ENCODE measurements around the gene BMP15.

BMP15 gene

DNA sequence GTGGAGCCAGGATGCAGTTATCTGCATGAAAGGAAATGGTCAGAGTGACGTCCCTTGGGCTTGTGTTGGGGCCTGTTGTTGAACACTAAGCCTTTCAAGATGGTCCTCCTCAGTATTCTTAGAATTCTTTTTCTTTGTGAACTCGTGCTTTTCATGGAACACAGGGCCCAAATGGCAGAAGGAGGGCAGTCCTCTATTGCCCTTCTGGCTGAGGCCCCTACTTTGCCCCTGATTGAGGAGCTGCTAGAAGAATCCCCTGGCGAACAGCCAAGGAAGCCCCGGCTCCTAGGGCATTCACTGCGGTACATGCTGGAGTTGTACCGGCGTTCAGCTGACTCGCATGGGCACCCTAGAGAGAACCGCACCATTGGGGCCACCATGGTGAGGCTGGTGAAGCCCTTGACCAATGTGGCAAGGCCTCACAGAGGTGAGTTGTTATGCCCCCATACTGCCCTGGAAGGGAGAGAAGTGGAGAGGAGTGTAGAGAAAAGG, at the start of gene BMP15:
Gene BMP15 (plus strand): TSS at position 51 of the 492 bp plus-strand sequence. CDS start 49 bp downstream, at position 100.
- DNase-seq (ENCODE audit: low read depth), result no peak

- DNase-seq (ENCODE audit: low read depth), result no peak
Observed at GRCh38 chrX:50863471-50863870, 47.1 kb upstream of the BMP15 start.

DNA sequence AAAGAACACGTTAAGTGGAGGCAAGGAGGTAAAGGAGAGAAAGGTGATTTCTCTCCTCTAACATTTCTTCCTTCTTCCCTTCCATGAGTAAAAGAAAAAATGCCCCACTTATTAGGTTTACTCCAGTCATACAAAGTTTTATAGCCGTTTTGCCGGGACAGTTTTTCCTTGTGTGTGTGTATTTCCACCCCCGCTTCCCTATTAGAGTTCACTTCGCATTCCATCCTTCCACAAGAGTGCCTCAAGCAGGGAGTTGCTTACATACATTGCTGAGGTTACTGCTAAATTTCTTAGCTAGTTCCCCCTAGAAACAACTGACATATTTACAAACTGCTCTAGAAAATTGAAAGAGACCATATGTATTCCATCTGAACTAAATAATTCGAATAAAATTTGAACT, 45.2 kb upstream of the BMP15 start:
- no peak for DNase-seq (ENCODE audit: low read depth)

DNA sequence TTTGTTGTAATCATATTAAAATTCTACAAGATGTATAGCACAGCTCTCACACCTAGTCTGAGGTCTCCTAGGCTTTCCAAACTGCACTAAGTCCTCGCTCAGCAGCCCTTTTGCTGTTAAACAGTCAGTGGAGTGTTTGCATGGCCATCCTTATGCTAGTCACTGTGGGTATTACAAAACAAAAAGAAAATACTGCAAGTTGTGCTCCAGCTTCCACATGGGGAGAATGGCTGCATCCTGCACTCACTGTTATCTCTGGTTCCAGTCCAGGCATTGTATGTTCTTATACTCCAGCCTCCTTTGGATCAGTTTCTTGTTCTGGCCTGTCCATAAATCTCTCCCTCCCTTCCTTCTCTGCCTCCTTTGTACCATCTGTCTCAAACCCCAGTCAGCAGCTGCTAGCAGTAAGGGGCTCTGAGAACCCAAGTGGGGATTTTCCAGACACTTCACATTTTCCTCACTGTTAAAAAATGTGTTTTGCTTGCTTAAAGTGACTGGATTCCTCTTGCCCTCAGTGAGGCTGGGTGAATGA, 38.5 kb upstream of the BMP15 start:
- DNase-seq (ENCODE audit: low read depth), result no peak

- DNase-seq (ENCODE audit: low read depth), result no peak
Observed at GRCh38 chrX:50874876-50875275, 35.7 kb upstream of the BMP15 start.

- no peak for DNase-seq (ENCODE audit: low read depth)
Observed at GRCh38 chrX:50876551-50876950, 34.0 kb upstream of the BMP15 start.

DNA sequence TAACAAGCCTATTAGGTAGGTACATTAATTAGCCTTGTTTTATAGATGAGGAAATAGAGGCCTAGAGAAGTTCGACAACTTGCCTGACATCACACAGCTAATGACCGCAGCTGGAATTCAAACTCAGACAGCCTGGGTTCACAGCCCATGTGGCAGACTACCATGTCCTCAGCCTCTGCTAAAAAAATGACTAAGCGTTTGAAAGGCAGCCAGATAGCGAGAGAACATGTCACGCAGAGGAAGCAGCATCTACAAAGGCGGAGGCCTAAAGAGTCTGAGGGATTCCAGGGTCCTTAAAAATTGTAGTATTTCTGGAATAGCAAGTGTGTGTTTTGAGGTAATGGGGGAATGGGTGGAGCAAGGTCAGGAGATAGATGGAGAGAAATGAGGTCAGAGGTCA, 33.2 kb upstream of the BMP15 start:
- peak; percentile 33 for DNase-seq (ENCODE audit: low read depth)

DNA sequence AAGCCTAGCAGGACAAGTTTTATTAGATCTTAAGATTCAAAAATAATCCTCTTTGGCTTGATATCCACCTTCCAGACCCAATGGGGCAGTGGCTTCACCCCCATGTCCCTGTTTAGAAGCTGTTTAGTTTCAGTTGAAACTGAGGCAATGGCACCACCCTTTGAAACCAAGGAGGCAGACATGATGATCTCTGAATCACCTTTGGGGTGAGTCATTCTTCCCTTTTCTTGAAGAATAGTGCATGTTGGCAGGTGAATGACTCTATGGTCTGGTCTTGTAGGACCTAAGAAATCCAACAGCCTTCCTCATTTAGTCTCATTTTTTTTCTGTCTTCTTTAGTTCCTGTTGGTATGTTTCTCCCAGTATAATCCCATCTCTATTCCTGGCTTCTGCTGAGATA, 29.5 kb upstream of the BMP15 start:
- DNase-seq (ENCODE audit: low read depth), result no peak

DNA sequence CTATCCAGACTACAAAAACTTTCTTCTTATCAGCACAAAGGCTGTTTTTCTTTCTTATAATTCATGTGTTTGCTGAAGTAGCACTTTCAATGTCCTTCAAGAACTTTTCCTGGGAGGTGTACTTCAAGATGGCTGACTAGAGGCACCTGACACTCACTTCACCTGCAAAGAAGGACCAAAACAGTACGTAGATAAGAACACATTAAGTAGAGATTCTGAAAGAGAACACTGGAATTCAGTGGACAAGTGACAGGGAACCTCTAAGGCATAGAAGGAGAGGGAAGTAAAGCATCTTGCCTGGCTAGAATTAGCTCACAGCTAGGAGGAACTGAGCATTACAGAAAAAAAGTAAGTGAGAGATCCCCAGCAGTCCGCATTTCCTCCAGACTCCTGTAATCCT, 21.7 kb upstream of the BMP15 start:
- DNase-seq (ENCODE audit: low read depth), result no peak

DNA sequence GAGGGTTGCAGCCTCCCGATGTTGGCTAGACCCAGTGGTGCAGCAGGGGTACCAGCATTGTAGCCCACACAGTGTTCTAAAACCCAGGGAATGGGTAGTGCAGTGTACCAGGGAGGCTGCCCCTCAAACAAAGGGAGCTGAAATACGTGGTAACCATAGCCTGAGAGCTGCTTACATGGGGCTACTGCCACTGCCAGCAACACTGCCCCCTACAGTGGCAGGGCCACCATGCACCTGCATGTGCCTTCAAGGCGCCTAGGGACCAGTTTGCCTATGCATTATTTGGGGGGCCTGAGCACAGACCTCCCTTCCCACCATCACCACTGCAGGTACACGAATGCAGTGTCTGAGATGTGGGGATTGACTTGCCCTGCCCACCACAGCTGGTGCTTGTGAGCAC, 21.0 kb upstream of the BMP15 start:
- no peak for DNase-seq (ENCODE audit: low read depth)

GRCh38 chrX:50893047-50893446, 17.5 kb upstream of the BMP15 start:
- no peak for DNase-seq (ENCODE audit: low read depth)

DNA sequence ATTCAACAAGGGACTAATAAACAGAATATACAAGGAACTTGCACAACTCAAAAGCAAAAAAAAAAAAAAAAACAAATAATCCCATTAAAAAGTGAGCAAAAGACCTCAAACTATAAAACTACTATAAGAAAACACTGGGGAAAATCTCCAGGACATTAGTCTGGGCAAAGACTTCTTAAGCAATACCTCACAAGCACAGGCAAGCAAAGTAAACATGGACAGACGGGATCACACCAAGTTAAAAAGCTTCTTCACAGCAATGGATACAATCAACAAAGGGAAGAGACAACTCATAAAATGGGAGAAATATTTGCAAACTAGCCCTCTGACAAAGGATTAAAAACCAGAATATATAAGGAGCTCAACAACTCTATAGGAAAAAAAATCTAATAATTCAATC, 17.1 kb upstream of the BMP15 start:
- DNase-seq (ENCODE audit: low read depth), result no peak

DNA sequence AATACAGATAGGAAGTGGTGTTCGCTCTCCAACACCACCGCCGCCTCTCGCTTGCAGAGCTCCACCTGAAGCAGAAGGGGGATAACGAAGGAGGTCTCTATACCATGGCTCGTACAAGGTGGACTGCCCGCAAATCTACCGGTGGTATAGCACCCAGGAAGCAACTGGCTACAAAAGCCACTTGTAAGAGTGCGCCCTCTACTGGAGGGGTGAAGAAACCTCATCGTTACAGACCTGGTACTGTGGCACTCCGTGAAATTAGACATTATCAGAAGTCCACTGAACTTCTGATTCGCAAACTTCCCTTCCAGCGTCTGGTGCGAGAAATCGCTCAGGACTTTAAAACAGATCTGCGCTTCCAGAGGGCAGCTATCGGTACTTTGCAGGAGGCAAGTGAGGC, 5.2 kb upstream of the BMP15 start:
- DNase-seq (ENCODE audit: low read depth), result no peak

- DNase-seq (ENCODE audit: low read depth), result no peak
Observed at GRCh38 chrX:50913520-50913919, 3.0 kb downstream of the BMP15 start.

DNA sequence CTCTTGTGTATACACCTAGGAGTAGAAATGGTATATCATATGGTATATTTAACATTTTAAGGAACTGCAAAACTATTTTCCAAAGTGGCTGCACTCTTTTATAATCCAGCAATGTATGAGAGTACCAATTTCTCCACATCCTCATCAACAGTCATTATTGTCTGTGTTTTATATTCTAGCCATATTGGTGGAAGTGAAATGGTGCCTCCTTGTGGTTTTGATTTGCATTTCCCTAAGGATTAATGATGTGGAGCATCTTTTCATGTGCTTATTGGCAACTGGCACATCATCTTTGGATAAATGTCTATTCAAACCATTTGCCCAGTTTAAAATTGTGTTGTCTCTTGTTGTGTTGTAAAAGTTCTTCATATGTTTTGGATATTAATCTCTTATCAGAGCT, 9.6 kb downstream of the BMP15 start:
- no peak for DNase-seq (ENCODE audit: low read depth)

DNA sequence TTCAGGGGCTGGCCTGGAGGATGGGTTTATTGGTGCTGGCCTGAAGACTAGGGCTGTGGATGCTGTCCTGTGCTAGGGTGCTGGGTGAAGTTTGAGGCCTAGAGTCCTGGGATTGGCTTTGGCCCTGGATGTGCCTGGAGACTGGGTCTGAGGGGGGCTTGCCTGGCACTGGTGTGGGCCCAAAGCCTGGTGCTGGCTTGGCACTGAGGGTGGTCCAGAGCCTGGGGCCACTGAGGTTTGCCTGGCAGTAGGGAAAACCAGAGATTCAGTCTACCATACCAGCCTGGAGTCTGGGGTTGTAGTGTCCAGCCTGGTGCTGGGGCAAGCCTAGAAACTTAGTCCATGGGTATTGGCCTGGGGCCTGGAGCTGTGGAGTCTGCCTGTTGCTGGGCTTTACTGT, 16.6 kb downstream of the BMP15 start:
- no peak for DNase-seq (ENCODE audit: low read depth)

DNA sequence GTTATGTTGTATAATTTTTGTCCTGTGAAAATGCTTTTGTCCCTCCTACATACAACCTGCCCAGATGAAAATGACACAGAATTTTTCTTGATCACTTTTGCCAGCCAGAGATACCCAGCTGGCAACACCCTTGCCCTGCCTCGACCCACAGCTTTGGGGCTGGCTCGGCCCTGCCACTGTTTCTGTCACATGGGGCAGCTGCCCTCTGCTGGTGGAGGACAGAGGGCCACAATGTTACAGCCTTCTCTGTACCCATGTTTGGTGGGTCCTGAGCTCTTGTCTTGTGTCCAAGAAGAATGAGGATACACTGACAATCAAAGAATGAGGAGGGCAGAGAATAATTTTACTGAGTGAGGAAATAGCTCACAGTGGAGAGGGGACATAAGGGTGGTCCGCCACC, 31.1 kb downstream of the BMP15 start:
- DNase-seq (ENCODE audit: low read depth), result no peak

DNA sequence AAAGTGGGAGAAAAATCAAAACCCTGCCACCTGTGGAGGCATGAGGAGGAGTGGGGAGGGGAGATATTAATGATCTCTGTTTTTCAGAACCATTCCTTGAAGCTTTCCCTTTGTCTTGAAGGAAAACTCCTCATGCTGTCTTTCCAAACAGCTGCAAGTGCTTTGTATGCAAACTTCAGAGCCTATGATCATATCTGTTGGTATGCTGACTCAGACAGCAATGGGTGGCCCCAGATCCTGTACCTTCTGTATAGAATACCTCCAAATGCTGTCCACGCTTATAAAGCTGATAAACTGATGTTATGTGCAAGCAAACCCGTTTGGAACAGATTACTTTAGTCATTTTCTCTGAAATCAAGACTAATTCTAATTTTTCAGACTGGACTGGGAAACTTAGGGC, 31.9 kb downstream of the BMP15 start:
- DNase-seq (ENCODE audit: low read depth), result no peak

GRCh38 chrX:50952406-50952805, 41.9 kb downstream of the BMP15 start:
- DNase-seq (ENCODE audit: low read depth), result no peak

GRCh38 chrX:50953832-50954231, 43.3 kb downstream of the BMP15 start:
- no peak for DNase-seq (ENCODE audit: low read depth)

- no peak for DNase-seq (ENCODE audit: low read depth)
Observed at GRCh38 chrX:50962156-50962555, 51.6 kb downstream of the BMP15 start.

DNA sequence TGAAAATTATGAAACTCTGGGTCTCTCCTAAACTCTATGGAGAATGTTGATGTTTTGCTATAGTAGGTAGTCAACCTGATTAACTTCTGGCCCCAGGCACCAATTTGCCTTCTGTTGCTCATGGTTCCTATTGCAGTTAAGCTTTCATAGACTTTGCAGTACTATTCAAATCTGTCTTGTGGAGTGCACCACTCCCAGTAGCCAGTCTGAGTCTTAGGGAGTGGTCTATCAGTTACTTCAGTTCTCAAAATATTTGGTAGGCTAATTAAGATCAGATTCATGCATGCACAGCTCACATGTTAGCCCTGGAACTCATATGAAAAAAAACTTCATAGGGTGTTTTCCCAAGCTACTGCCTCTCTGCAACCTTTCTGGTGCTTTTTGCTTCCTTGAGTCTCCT, 53.3 kb downstream of the BMP15 start:
- DNase-seq (ENCODE audit: low read depth), result no peak

Measured in GM04504 (cell line).